Uterus (tissue), 2 donors: Measurements from ENCODE around the gene TMEM126B.

Source experiments
- POLR2A ChIP-seq, 2 donors: fragments of 450-650 bp; IDR thresholded peaks; one replicate each; pipeline ENCODE4 v1.6.1; 2016; ENCODE audit warnings: antibody characterized with exemption in 2 of 2, mild to moderate bottlenecking in 1 of 2, moderate library complexity in 1 of 2
- TF ChIP-seq, protein P1 (sequence below), 4 experiments: fragments of 200-600 bp in 2 of 4; fragments of 450-650 bp in 2 of 4; sonication (generic) in 2 of 4; IDR thresholded peaks; one replicate each; pipeline ENCODE4 v1.5.1; 2016 to 2019; ENCODE audit warnings: antibody characterized with exemption in 4 of 4, mild to moderate bottlenecking in 2 of 4, moderate library complexity in 1 of 4

- TF ChIP-seq, protein P1, sequence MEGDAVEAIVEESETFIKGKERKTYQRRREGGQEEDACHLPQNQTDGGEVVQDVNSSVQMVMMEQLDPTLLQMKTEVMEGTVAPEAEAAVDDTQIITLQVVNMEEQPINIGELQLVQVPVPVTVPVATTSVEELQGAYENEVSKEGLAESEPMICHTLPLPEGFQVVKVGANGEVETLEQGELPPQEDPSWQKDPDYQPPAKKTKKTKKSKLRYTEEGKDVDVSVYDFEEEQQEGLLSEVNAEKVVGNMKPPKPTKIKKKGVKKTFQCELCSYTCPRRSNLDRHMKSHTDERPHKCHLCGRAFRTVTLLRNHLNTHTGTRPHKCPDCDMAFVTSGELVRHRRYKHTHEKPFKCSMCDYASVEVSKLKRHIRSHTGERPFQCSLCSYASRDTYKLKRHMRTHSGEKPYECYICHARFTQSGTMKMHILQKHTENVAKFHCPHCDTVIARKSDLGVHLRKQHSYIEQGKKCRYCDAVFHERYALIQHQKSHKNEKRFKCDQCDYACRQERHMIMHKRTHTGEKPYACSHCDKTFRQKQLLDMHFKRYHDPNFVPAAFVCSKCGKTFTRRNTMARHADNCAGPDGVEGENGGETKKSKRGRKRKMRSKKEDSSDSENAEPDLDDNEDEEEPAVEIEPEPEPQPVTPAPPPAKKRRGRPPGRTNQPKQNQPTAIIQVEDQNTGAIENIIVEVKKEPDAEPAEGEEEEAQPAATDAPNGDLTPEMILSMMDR (IDR thresholded peaks at IDR 0.05), result no peak
- TF ChIP-seq POLR2A (IDR thresholded peaks at IDR 0.05), result no peak
Measured at GRCh38 chr11:85656777-85657176, 28.4 kb downstream of the TMEM126B start.
